Stimulated activated naive CD8-positive, alpha-beta T cell treated with anti-CD3 and anti-CD28 coated beads, Interleukin-15, amount 100 ng/mL, for 72 hours (primary cell): ENCODE data around the gene ELMOD3.
A peak's percentile ranks its signal among the peaks of the same experiment; 100 is the strongest.
"Not testable (repeated sequence)": the region's sequence is repeated elsewhere in the genome, so short reads cannot be mapped to it uniquely, and the experiment has no call there.

Experiments
- ATAC-seq: fragments of 150-1000 bp; cut with Tn5 transposase; 2 replicates; pipeline ENCODE4 v1.10.0; 2021; ENCODE audit warnings: mild to moderate bottlenecking, moderate library complexity
- DNase-seq, 2 donors: peaks; one replicate each; pipeline ENCODE4 v3.0.0; 2021 to 2022
- H3K27ac Mint-ChIP-seq, 2 donors: one replicate each; pipeline ENCODE4 v1.8.0; 2022; ENCODE audit warnings: mild to moderate bottlenecking in 2 of 2, mixed read lengths in 2 of 2, moderate library complexity in 2 of 2
- H3K27me3 Mint-ChIP-seq: one replicate; pipeline ENCODE4 v1.8.0; 2022; ENCODE audit warnings: mixed read lengths
- H3K4me1 Mint-ChIP-seq: one replicate; pipeline ENCODE4 v1.8.0; 2022; ENCODE audit warnings: mild to moderate bottlenecking, mixed read lengths
- H3K4me3 Mint-ChIP-seq, 2 donors: one replicate each; pipeline ENCODE4 v1.8.0; 2022; ENCODE audit warnings: mild to moderate bottlenecking in 2 of 2, mixed read lengths in 2 of 2, moderate library complexity in 1 of 2
- H3K9me3 Mint-ChIP-seq, 2 donors: one replicate each; pipeline ENCODE4 v1.8.0; 2022; ENCODE audit warnings: mixed read lengths in 2 of 2

ELMOD3 gene

GRCh38 chr2:85400541-85401463, 46.2 kb downstream of the ELMOD3 start:
- H3K27ac Mint-ChIP-seq, result no peak overlapping the region
- no peak overlapping the region for H3K4me3 Mint-ChIP-seq
- H3K27me3 Mint-ChIP-seq, result no peaks in the 10 kb centered on the region
- no peak for DNase-seq
- peaks cover 0 to 10% of the 10 kb centered on the region in 2 donors for H3K9me3 Mint-ChIP-seq
- no peak for ATAC-seq
- peaks cover 22% of the 10 kb centered on the region for H3K4me1 Mint-ChIP-seq

GRCh38 chr2:85401464-85401805, 46.9 kb downstream of the ELMOD3 start:
- H3K27me3 Mint-ChIP-seq, result no peaks in the 10 kb centered on the region

GRCh38 chr2:85401844-85402243, 47.3 kb downstream of the ELMOD3 start:
- no peak overlapping the region for H3K27ac Mint-ChIP-seq
- no peak for DNase-seq
- H3K27me3 Mint-ChIP-seq, result no peaks in the 10 kb centered on the region

More at GRCh38 chr2:85401464-85401805, 46.9 kb downstream of the ELMOD3 start:
- H3K27ac Mint-ChIP-seq, result no peak overlapping the region
- ATAC-seq (no peak), DNase-seq (no peak)
- H3K9me3 Mint-ChIP-seq, result peaks cover 0 to 10% of the 10 kb centered on the region in 2 donors
- H3K4me1 Mint-ChIP-seq, result peaks cover 29% of the 10 kb centered on the region
- H3K4me3 Mint-ChIP-seq, result no peak overlapping the region

GRCh38 chr2:85405201-85406059, 50.9 kb downstream of the ELMOD3 start:
- H3K9me3 Mint-ChIP-seq, result peaks cover 0 to 10% of the 10 kb centered on the region in 2 donors
- H3K4me1 Mint-ChIP-seq, result peaks cover 49% of the 10 kb centered on the region
- no peaks in the 10 kb centered on the region for H3K27me3 Mint-ChIP-seq
- DNase-seq (peak; percentile 61 to 82), ATAC-seq (peak; percentile 96)
- H3K4me3 Mint-ChIP-seq, result peak overlapping the region; percentile 56 to 57
- peak overlapping the region; percentile 77 to 95 for H3K27ac Mint-ChIP-seq

More at GRCh38 chr2:85401844-85402243, 47.3 kb downstream of the ELMOD3 start:
- Mint-ChIP-seq H3K4me1 (peaks cover 27% of the 10 kb centered on the region), H3K4me3 (no peak overlapping the region), H3K9me3 (peaks cover 0 to 10% of the 10 kb centered on the region in 2 donors)
- ATAC-seq, result no peak

- Mint-ChIP-seq H3K27ac (peak within 1 kb of the TSS in 1 of 2 donors; percentile 85), H3K4me3 (peak within 1 kb of the TSS; percentile 69 to 71)
Observed at GRCh38 chr2:85409845-85410583, 55.4 kb downstream of the ELMOD3 start, which contains the start of gene CAPG. Gene CAPG (minus strand): TSS chr2:85410366. CDS start chr2:85402145, 8,221 bp downstream.

GRCh38 chr2:85410584-85411404, 56.2 kb downstream of the ELMOD3 start:
- Mint-ChIP-seq H3K9me3 (no peaks in the 10 kb centered on the region), H3K4me1 (peaks cover 79% of the 10 kb centered on the region)
- no peak for DNase-seq

More at GRCh38 chr2:85409845-85410583, 55.4 kb downstream of the ELMOD3 start, which contains the start of gene CAPG:
- no peaks in the 10 kb centered on the region for H3K27me3 Mint-ChIP-seq
- H3K9me3 Mint-ChIP-seq, result no peaks in the 10 kb centered on the region
- H3K4me1 Mint-ChIP-seq, result peaks cover 79% of the 10 kb centered on the region
- ATAC-seq, result peak; percentile 31
- peak in 1 of 2 donors; percentile 40 for DNase-seq

GRCh38 chr2:85411405-85411748, 56.8 kb downstream of the ELMOD3 start:
- Mint-ChIP-seq H3K27me3 (no peaks in the 10 kb centered on the region), H3K4me1 (peaks cover 73% of the 10 kb centered on the region), H3K27ac (no peak overlapping the region), H3K4me3 (no peak overlapping the region), H3K9me3 (no peaks in the 10 kb centered on the region)
- DNase-seq (no peak), ATAC-seq (no peak)

More at GRCh38 chr2:85410584-85411404, 56.2 kb downstream of the ELMOD3 start:
- Mint-ChIP-seq H3K27me3 (no peaks in the 10 kb centered on the region), H3K4me3 (peak overlapping the region; percentile 69 to 71), H3K27ac (peak overlapping the region in 1 of 2 donors; percentile 13)
- no peak for ATAC-seq

GRCh38 chr2:85413592-85414420, 59.2 kb downstream of the ELMOD3 start:
- peak overlapping the region; percentile 25 to 94 for H3K27ac Mint-ChIP-seq
- no peaks in the 10 kb centered on the region for H3K27me3 Mint-ChIP-seq
- H3K4me1 Mint-ChIP-seq, result peaks cover 65% of the 10 kb centered on the region
- peak; percentile 53 to 54 for DNase-seq
- peak; percentile 39 for ATAC-seq
- no peaks in the 10 kb centered on the region for H3K9me3 Mint-ChIP-seq
- H3K4me3 Mint-ChIP-seq, result peak overlapping the region; percentile 90 to 95

- not testable (repeated sequence) for ATAC-seq, DNase-seq, H3K9me3 Mint-ChIP-seq, H3K27me3 Mint-ChIP-seq, H3K27ac Mint-ChIP-seq
- Mint-ChIP-seq H3K4me3 (peak overlapping the region; percentile 90 to 95), H3K4me1 (peaks cover 64% of the 10 kb centered on the region)
Observed at GRCh38 chr2:85414421-85414759, 59.8 kb downstream of the ELMOD3 start.

- no peaks in the 10 kb centered on the region for H3K27me3 Mint-ChIP-seq
- no peaks in the 10 kb centered on the region for H3K9me3 Mint-ChIP-seq
- H3K4me3 Mint-ChIP-seq, result peak overlapping the region in 1 of 2 donors; percentile 95
- no peak for DNase-seq
- no peak overlapping the region for H3K27ac Mint-ChIP-seq
- ATAC-seq, result no peak
- peaks cover 64% of the 10 kb centered on the region for H3K4me1 Mint-ChIP-seq
Observed at GRCh38 chr2:85414761-85415553, 60.4 kb downstream of the ELMOD3 start.

- H3K27ac Mint-ChIP-seq, result no peak overlapping the region
- no peak for DNase-seq
- ATAC-seq, result no peak
- H3K4me1 Mint-ChIP-seq, result peaks cover 63% of the 10 kb centered on the region
- no peaks in the 10 kb centered on the region for H3K27me3 Mint-ChIP-seq
- no peak overlapping the region for H3K4me3 Mint-ChIP-seq
- no peaks in the 10 kb centered on the region for H3K9me3 Mint-ChIP-seq
Observed at GRCh38 chr2:85415980-85416650, 61.5 kb downstream of the ELMOD3 start.

GRCh38 chr2:85418132-85419008, 63.8 kb downstream of the ELMOD3 start, which contains the start of gene SH2D6:
Gene SH2D6 (plus strand): TSS chr2:85418714. CDS start chr2:85429466, 10,752 bp downstream.
- Mint-ChIP-seq H3K4me3 (peak within 1 kb of the TSS; percentile 91 to 95), H3K27ac (peak within 1 kb of the TSS; percentile 98 to 99), H3K9me3 (no peaks in the 10 kb centered on the region), H3K27me3 (no peaks in the 10 kb centered on the region), H3K4me1 (peaks cover 53% of the 10 kb centered on the region)
- peak; percentile 82 to 88 for DNase-seq
- ATAC-seq, result peak; percentile 88
